Esophagus muscularis mucosa (tissue), 3 donors: ENCODE measurements around the gene HSPA4.

Experiments
- POLR2A ChIP-seq: fragments of 450-650 bp; IDR thresholded peaks from one replicate; pipeline ENCODE4 v1.6.1; 2017; ENCODE audit warnings: antibody characterized with exemption, moderate library complexity, mild to moderate bottlenecking, low read depth
- POLR2AphosphoS5 ChIP-seq, 2 donors: sonication (generic); formaldehyde crosslinking; IDR thresholded peaks; one replicate each; pipeline ENCODE4 v1.6.1; 2017; ENCODE audit warnings: antibody characterized with exemption in 2 of 2
- TF ChIP-seq, protein P1 (sequence below), 3 experiments: fragments of 200-600 bp in 2 of 3; fragments of 450-650 bp in 1 of 3; sonication (generic) in 2 of 3; IDR thresholded peaks; one replicate each; pipeline ENCODE4 v1.5.1; 2017 to 2019; ENCODE audit warnings: antibody characterized with exemption in 3 of 3, mild to moderate bottlenecking in 2 of 3, moderate library complexity in 1 of 3

DNA sequence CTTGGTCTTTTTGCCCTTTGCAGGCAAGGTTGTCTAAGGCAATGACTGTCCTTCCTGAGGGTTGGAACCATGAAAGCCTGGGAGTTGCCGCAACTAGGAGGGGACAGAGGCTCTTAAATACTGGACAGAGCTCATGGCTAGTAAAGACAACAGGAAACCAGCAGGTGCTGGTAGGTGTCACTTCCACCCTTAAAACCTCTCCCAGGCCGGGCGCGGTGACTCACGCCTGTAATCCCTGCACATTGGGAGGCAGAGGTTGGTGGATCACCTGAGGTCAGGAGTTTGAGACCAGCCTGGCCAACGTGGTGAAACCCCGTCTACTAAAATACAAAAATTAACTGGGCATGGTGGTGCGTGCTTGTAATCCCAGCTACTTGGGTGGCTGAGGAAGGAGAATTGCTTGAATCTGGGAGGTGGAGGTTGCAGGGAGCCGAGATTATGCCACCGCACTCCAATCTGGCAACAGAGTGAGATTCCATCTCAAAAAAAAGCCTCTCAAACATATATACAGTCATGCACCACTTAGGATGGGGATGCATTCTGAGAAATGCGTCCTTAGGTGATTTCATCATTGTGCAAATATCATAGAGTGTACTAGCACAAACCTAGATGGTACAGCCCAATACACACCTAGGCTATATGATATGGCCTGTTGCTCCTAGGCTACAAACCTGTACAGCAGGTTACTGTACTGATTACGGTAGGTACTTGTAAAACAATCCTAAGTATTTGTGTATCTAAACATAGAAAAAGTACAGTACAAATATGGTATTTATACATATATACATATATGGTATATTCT is 102.7 kb downstream of the HSPA4 start:
- TF ChIP-seq, protein P1, sequence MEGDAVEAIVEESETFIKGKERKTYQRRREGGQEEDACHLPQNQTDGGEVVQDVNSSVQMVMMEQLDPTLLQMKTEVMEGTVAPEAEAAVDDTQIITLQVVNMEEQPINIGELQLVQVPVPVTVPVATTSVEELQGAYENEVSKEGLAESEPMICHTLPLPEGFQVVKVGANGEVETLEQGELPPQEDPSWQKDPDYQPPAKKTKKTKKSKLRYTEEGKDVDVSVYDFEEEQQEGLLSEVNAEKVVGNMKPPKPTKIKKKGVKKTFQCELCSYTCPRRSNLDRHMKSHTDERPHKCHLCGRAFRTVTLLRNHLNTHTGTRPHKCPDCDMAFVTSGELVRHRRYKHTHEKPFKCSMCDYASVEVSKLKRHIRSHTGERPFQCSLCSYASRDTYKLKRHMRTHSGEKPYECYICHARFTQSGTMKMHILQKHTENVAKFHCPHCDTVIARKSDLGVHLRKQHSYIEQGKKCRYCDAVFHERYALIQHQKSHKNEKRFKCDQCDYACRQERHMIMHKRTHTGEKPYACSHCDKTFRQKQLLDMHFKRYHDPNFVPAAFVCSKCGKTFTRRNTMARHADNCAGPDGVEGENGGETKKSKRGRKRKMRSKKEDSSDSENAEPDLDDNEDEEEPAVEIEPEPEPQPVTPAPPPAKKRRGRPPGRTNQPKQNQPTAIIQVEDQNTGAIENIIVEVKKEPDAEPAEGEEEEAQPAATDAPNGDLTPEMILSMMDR (IDR thresholded peaks at IDR 0.05), result no peak
- TF ChIP-seq POLR2AphosphoS5 (IDR thresholded peaks at IDR 0.05) (no peak), POLR2A (no peak)
